ENCODE results near the gene CKAP4. TPM values are rescaled to one million over a fixed set of nuclear protein-coding genes. Genes with fewer than 3 reads are reported as not detected.

CKAP4 gene
- total RNA-seq, 1 experiment from 2014 or later: 69.6 TPM

DNA sequence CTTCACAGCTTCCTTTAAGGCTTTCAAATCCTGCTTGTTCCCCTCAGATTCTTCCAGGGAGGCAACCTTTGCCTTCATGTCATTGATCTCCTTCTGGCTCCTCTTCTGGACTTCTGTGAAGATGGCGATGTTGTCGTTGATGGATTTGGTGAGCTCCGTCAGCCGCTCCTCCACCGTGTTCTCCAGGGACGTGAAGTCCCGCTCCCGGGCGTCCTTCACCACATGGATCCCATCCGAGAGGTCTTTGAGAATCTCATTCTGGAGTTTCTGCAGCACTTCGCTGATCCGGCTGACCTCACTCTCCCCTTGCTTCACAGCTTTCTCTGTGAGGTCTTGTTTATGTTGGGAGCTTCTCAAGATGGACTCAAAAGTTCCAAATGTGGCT, 7.9 kb downstream of the CKAP4 start (continued):
- TF ChIP-seq ZSCAN18 (CRISPR knock-in tag; IDR thresholded peaks at IDR 0.05) (no peak), ZNF232 (CRISPR knock-in tag; IDR thresholded peaks at IDR 0.05) (no peak), SMAD3 (CRISPR knock-in tag; IDR thresholded peaks at IDR 0.05; ENCODE audit: borderline replicate concordance) (no peak), ZNF138 (CRISPR knock-in tag; conservative IDR thresholded peaks at IDR 0.05) (no peak), ELF4 (CRISPR knock-in tag; IDR thresholded peaks at IDR 0.05; ENCODE audit: low read depth) (no peak), ZNF263 (CRISPR knock-in tag; IDR thresholded peaks at IDR 0.05; ENCODE audit: low read depth) (no peak), HMGXB4 (CRISPR knock-in tag; IDR thresholded peaks at IDR 0.05) (no peak), ZNF396 (CRISPR knock-in tag; IDR thresholded peaks at IDR 0.05; ENCODE audit: borderline replicate concordance) (no peak)
- TF ChIP-seq, protein P1, sequence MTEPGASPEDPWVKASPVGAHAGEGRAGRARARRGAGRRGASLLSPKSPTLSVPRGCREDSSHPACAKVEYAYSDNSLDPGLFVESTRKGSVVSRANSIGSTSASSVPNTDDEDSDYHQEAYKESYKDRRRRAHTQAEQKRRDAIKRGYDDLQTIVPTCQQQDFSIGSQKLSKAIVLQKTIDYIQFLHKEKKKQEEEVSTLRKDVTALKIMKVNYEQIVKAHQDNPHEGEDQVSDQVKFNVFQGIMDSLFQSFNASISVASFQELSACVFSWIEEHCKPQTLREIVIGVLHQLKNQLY (CRISPR knock-in tag; IDR thresholded peaks at IDR 0.05): no peak
- TF ChIP-seq, protein P2, sequence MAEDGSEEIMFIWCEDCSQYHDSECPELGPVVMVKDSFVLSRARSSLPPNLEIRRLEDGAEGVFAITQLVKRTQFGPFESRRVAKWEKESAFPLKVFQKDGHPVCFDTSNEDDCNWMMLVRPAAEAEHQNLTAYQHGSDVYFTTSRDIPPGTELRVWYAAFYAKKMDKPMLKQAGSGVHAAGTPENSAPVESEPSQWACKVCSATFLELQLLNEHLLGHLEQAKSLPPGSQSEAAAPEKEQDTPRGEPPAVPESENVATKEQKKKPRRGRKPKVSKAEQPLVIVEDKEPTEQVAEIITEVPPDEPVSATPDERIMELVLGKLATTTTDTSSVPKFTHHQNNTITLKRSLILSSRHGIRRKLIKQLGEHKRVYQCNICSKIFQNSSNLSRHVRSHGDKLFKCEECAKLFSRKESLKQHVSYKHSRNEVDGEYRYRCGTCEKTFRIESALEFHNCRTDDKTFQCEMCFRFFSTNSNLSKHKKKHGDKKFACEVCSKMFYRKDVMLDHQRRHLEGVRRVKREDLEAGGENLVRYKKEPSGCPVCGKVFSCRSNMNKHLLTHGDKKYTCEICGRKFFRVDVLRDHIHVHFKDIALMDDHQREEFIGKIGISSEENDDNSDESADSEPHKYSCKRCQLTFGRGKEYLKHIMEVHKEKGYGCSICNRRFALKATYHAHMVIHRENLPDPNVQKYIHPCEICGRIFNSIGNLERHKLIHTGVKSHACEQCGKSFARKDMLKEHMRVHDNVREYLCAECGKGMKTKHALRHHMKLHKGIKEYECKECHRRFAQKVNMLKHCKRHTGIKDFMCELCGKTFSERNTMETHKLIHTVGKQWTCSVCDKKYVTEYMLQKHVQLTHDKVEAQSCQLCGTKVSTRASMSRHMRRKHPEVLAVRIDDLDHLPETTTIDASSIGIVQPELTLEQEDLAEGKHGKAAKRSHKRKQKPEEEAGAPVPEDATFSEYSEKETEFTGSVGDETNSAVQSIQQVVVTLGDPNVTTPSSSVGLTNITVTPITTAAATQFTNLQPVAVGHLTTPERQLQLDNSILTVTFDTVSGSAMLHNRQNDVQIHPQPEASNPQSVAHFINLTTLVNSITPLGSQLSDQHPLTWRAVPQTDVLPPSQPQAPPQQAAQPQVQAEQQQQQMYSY (CRISPR knock-in tag; IDR thresholded peaks at IDR 0.05): no peak
- TF ChIP-seq, protein P3, sequence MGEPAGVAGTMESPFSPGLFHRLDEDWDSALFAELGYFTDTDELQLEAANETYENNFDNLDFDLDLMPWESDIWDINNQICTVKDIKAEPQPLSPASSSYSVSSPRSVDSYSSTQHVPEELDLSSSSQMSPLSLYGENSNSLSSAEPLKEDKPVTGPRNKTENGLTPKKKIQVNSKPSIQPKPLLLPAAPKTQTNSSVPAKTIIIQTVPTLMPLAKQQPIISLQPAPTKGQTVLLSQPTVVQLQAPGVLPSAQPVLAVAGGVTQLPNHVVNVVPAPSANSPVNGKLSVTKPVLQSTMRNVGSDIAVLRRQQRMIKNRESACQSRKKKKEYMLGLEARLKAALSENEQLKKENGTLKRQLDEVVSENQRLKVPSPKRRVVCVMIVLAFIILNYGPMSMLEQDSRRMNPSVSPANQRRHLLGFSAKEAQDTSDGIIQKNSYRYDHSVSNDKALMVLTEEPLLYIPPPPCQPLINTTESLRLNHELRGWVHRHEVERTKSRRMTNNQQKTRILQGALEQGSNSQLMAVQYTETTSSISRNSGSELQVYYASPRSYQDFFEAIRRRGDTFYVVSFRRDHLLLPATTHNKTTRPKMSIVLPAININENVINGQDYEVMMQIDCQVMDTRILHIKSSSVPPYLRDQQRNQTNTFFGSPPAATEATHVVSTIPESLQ (CRISPR knock-in tag; IDR thresholded peaks at IDR 0.05): no peak
- TF ChIP-seq, protein P4, sequence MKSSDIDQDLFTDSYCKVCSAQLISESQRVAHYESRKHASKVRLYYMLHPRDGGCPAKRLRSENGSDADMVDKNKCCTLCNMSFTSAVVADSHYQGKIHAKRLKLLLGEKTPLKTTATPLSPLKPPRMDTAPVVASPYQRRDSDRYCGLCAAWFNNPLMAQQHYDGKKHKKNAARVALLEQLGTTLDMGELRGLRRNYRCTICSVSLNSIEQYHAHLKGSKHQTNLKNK (CRISPR knock-in tag; IDR thresholded peaks at IDR 0.05): no peak

GRCh38 chr12:106239241-106239950, 8.4 kb downstream of the CKAP4 start:
- no peak for TF ChIP-seq NR2C2 (CRISPR knock-in tag; IDR thresholded peaks at IDR 0.05)
- CTCF ChIA-PET: interaction anchor here (1.4 kb wide), 1 partner anchor 16 kb away, joined by 3 read pairs; no protein-coding TSS in a partner anchor
- ATAC-seq: no peak
- no peak for DNase-seq (ENCODE audit: low spot score)
- POLR2A ChIA-PET: no interaction called here
- peaks cover 26% of the 10 kb centered on the region for H3K36me3 Mint-ChIP-seq
- peaks cover 9% of the 10 kb centered on the region for H3K4me1 Mint-ChIP-seq
- no peaks in the 10 kb centered on the region for H3K9me3 Mint-ChIP-seq
- H3K27ac Mint-ChIP-seq: no peak overlapping the region
- no peaks in the 10 kb centered on the region for H3K27me3 Mint-ChIP-seq (ENCODE audit: low read depth)
- no peak overlapping the region for H3K4me3 Mint-ChIP-seq
